HepG2 (cell line): ENCODE measurements around the gene VAV2. TPM values are rescaled to one million over a fixed set of nuclear protein-coding genes. Genes with fewer than 3 reads are reported as not detected.

ENCODE experiments used
- ATAC-seq: fragments of 200-7000 bp; cut with Tn5 transposase; 3 replicates; pipeline ENCODE4 v1.9.1; 2020; ENCODE audit warnings: mild to moderate bottlenecking, moderate library complexity
- BruUV-seq: library from RNA; stranded (reverse); fragments of 400-500 nt; replicated peaks from 2 replicates; lab custom pipeline; 2021; lab: Mats Ljungman, UMichigan
- CTCF ChIA-PET: fragments of 300-600 bp; formaldehyde crosslinking; extraction: SDS; loops from one replicate; lab custom pipeline; 2021; ENCODE audit warnings: low total read pairs, inconsistent platforms, low intra/inter-chr PET ratio; lab: Yijun Ruan, JAX
- POLR2A ChIA-PET: fragments of 350-600 bp; sonication (Branson Sonifier 250); formaldehyde crosslinking; loops from one replicate; lab custom pipeline; 2020; ENCODE audit warnings: antibody characterized with exemption, inconsistent platforms; lab: Yijun Ruan, JAX
- DNase-seq: peaks from one replicate; pipeline ENCODE4 v3.0.0-alpha.2; 2015; ENCODE audit warnings: low spot score
- FAIRE-seq: peaks from 3 replicates; lab custom pipeline; 2011; peaks lifted over from hg19 to GRCh38; lab: Jason Lieb, UNC
- H2AFZ ChIP-seq: one replicate; pipeline ENCODE4 v1.6.1; 2011; ENCODE audit warnings: low read length, inconsistent platforms
- H3K27ac ChIP-seq: fragments of 300-600 bp; 3 replicates; pipeline ENCODE4 v1.8.0; 2011; ENCODE audit warnings: mixed run types, mild to moderate bottlenecking, mixed read lengths, low read length, inconsistent platforms; ENCODE audit not compliant: insufficient read depth; ENCODE audit errors: extremely low read length
- H3K27me3 ChIP-seq, 2 experiments: fragments of 200-600 bp in 1 of 2; 2 replicates in 1 of 2; 3 replicates in 1 of 2; pipeline versions ENCODE4 v1.6.0 to v1.8.0; 2011; ENCODE audit warnings: low read length in 2 of 2, mild to moderate bottlenecking in 2 of 2, moderate library complexity in 2 of 2, inconsistent platforms in 1 of 2; ENCODE audit not compliant: insufficient read depth in 2 of 2, control insufficient read depth in 1 of 2
- H3K36me3 ChIP-seq, 2 experiments: fragments of 200-600 bp in 1 of 2; replicated peaks in 1 of 2; 2 replicates in 1 of 2; 3 replicates in 1 of 2; pipeline versions ENCODE4 v1.5.1 to v1.8.0; 2011; ENCODE audit warnings: low read length in 2 of 2, inconsistent platforms in 1 of 2; ENCODE audit not compliant: insufficient read depth in 2 of 2, control insufficient read depth in 1 of 2
- H3K4me1 ChIP-seq: 2 replicates; pipeline ENCODE4 v1.5.1; 2012; ENCODE audit warnings: low read length, inconsistent platforms; ENCODE audit not compliant: insufficient read depth
- H3K4me2 ChIP-seq: 2 replicates; pipeline ENCODE4 v1.6.0; 2011; ENCODE audit warnings: low read depth, low read length, inconsistent platforms
- H3K4me3 ChIP-seq, 3 experiments: fragments of 200-600 bp in 1 of 3; sonication (generic), shearing (Covaris generic) in 1 of 3; replicated peaks in 1 of 3; 2 replicates each; pipeline ENCODE4 v1.5.1; 2011 to 2016; ENCODE audit warnings: low read length in 3 of 3, inconsistent platforms in 2 of 3, low read depth in 2 of 3, mild to moderate bottlenecking in 2 of 3, control low read depth in 1 of 3, mixed read lengths in 1 of 3; ENCODE audit not compliant: insufficient read depth in 1 of 3
- H3K79me2 ChIP-seq: one replicate; pipeline ENCODE4 v1.6.1; 2011; ENCODE audit warnings: low read length, inconsistent platforms; ENCODE audit not compliant: insufficient read depth
- H3K9ac ChIP-seq: 2 replicates; pipeline ENCODE4 v1.6.0; 2011; ENCODE audit warnings: mild to moderate bottlenecking, low read depth, low read length, inconsistent platforms; ENCODE audit not compliant: insufficient read depth
- H3K9me3 ChIP-seq: 2 replicates; pipeline ENCODE4 v1.5.1; 2012; ENCODE audit warnings: mild to moderate bottlenecking, low read length
- H4K20me1 ChIP-seq: 2 replicates; pipeline ENCODE4 v1.6.0; 2011; ENCODE audit warnings: inconsistent platforms, mild to moderate bottlenecking, low read length, moderate library complexity; ENCODE audit not compliant: insufficient read depth
- FOSL2 ChIP-seq: sonication (generic); formaldehyde crosslinking; IDR thresholded peaks from 2 replicates; pipeline ENCODE4 v1.4.0; 2020; ENCODE audit warnings: missing genetic modification reagents
- HNF4A ChIP-seq: sonication (generic); formaldehyde crosslinking; IDR thresholded peaks from 2 replicates; pipeline ENCODE4 v1.4.0; 2020; ENCODE audit warnings: missing genetic modification reagents
- KMT2A ChIP-seq: sonication (generic); formaldehyde crosslinking; IDR thresholded peaks from 2 replicates; pipeline ENCODE4 v1.4.0; 2020; ENCODE audit warnings: missing genetic modification reagents
- NR2F6 ChIP-seq, 2 experiments: IDR thresholded peaks; 2 replicates each; pipeline ENCODE4 v1.6.1; 2016; ENCODE audit warnings: antibody characterized with exemption in 1 of 2, mild to moderate bottlenecking in 1 of 2
- RAD21 ChIP-seq: fragments of 450-650 bp; formaldehyde crosslinking; IDR thresholded peaks from 2 replicates; pipeline ENCODE4 v1.5.0; 2020; ENCODE audit warnings: mild to moderate bottlenecking
- RARA ChIP-seq: IDR thresholded peaks from 2 replicates; pipeline ENCODE4 v1.6.1; 2016; ENCODE audit warnings: missing genetic modification reagents, missing compliant biosample characterization
- RXRA ChIP-seq: sonication (generic); formaldehyde crosslinking; IDR thresholded peaks from 2 replicates; pipeline ENCODE4 v1.5.1; 2020; ENCODE audit warnings: missing genetic modification reagents
- RXRB ChIP-seq: IDR thresholded peaks from 2 replicates; pipeline ENCODE4 v1.6.1; 2016; ENCODE audit warnings: borderline replicate concordance, missing genetic modification reagents, missing compliant biosample characterization
- SALL1 ChIP-seq: sonication (generic); formaldehyde crosslinking; IDR thresholded peaks from 2 replicates; pipeline ENCODE4 v1.8.0; 2022; ENCODE audit warnings: mild to moderate bottlenecking, missing genetic modification reagents
- STAG1 ChIP-seq: sonication (generic); formaldehyde crosslinking; IDR thresholded peaks from 2 replicates; pipeline ENCODE4 v1.4.0; 2020; ENCODE audit warnings: missing genetic modification reagents
- ZBTB8A ChIP-seq: sonication (generic); formaldehyde crosslinking; IDR thresholded peaks from 2 replicates; pipeline ENCODE4 v1.4.0; 2020; ENCODE audit warnings: mild to moderate bottlenecking, low read depth, missing genetic modification reagents, borderline replicate concordance
- ZNF569 ChIP-seq: sonication (generic); formaldehyde crosslinking; IDR thresholded peaks from 2 replicates; pipeline ENCODE4 v1.5.0; 2020; ENCODE audit warnings: mild to moderate bottlenecking, missing genetic modification reagents, moderate library complexity, borderline replicate concordance
- ZNF687 ChIP-seq: sonication (generic); formaldehyde crosslinking; IDR thresholded peaks from 2 replicates; pipeline ENCODE4 v1.5.1; 2020; ENCODE audit warnings: mild to moderate bottlenecking, missing genetic modification reagents, moderate library complexity
- ZNF768 ChIP-seq: sonication (generic); formaldehyde crosslinking; IDR thresholded peaks from 2 replicates; pipeline ENCODE4 v1.4.0; 2020; ENCODE audit warnings: missing genetic modification reagents
- whole genome bisulfite sequencing: methylation state at CpG from one replicate; pipeline ENCODE4 v1.1.6; 2017; ENCODE audit warnings: low lambda C conversion rate; 5-methylcytosine and 5-hydroxymethylcytosine counted together
- in situ Hi-C: cut with HindIII; loops from 2 replicates; pipeline ENCODE4 v1.10.0; 2017; ENCODE audit warnings: low pct_unique_long_range_greater_than_20kb; ENCODE audit not compliant: extremely low pct_ligation_motif_present
- intact Hi-C: fragments of 100-400 bp; cut with micrococcal nuclease; formaldehyde crosslinking; loops from one replicate; pipeline ENCODE4 v1.10.0; 2022; ENCODE audit not compliant: unreplicated experiment
- polyA plus RNA-seq, 8 experiments: library from polyadenylated mRNA; depleted of rRNA in 3 of 8; stranded (reverse) in 7 of 8; unstranded in 1 of 8; fragments of >200 nt; fragmentation: Illumina TruSeq in 4 of 8; extraction: Trizol in 4 of 8; gene quantifications; 2 replicates each; pipeline versions ENCODE4 v1.2.1 to v1.2.3, GENCODE V29; 2011 to 2016; ENCODE audit warnings: low read depth in 4 of 8, missing spikeins in 1 of 8, mixed read lengths in 1 of 8; ENCODE audit not compliant: insufficient read depth in 1 of 8
- total RNA-seq, 5 experiments: library from RNA; depleted of rRNA; stranded (reverse); fragments of >200 nt; fragmentation: Illumina TruSeq; extraction: Trizol; gene quantifications; 2 replicates each; pipeline ENCODE4 v1.2.3, GENCODE V29; 2016; ENCODE audit warnings: low read depth in 1 of 5
- TF ChIP-seq, protein P1 (sequence below): sonication (generic); formaldehyde crosslinking; IDR thresholded peaks from 2 replicates; pipeline ENCODE4 v1.5.1; 2020; ENCODE audit warnings: mild to moderate bottlenecking, missing genetic modification reagents, borderline replicate concordance
- TF ChIP-seq, protein P2 (sequence below): sonication (generic); formaldehyde crosslinking; conservative IDR thresholded peaks from 2 replicates; pipeline ENCODE4 v1.4.0; 2020; ENCODE audit warnings: missing genetic modification reagents

Gene VAV2
- total and polyA plus RNA-seq, 2 of the 13 experiments (the other 11 are each of a cell fraction or from before 2014, with no cell fraction given): 22.5 to 22.9 TPM

- in situ Hi-C loops (loop anchor here (25.0 kb wide), 1 partner anchor 190 kb away; the partner anchor contains the start of gene ADAMTSL2), intact Hi-C loops (loop anchor here (5.0 kb wide), 1 partner anchor 140 kb away; no protein-coding TSS in a partner anchor)
- H3K9me3 ChIP-seq: no peaks in the 10 kb centered on the region
- H3K4me2 ChIP-seq: no peak overlapping the region
- BruUV-seq: no TSS peak
- H3K27me3 ChIP-seq: no peaks in the 10 kb centered on the region
- H3K79me2 ChIP-seq: no peaks in the 10 kb centered on the region
- H3K36me3 ChIP-seq: peaks cover 0 to 3% of the 10 kb centered on the region in 2 experiments; a peak in 1 of 5 replicates
- no peaks in the 10 kb centered on the region; the same call in 1 of the 2 replicates for H4K20me1 ChIP-seq
- H3K4me1 ChIP-seq: peaks cover 13% of the 10 kb centered on the region
- ChIA-PET POLR2A (interaction anchor here (1.2 to 3.1 kb wide), 7 partner anchors 10 to 266 kb away, joined by 3 to 22 read pairs (median 5); partner anchors contain the start of gene SARDH), CTCF (interaction anchor here (0.8 to 2.6 kb wide), 4 partner anchors 11 to 267 kb away, joined by 4 to 11 read pairs (median 5); no protein-coding TSS in a partner anchor)
- WGBS: 76% methylated on average over 6 of the region's 10 CpGs
- peak; percentile 83 for ATAC-seq
- no peak for DNase-seq
- no peak overlapping the region for H3K9ac ChIP-seq
- H3K27ac ChIP-seq: no peak overlapping the region
- FAIRE-seq: no peak
- H3K4me3 ChIP-seq: no peak overlapping the region
- no peak overlapping the region for H2AFZ ChIP-seq
- TF ChIP-seq SALL1 (CRISPR knock-in tag) (peak; percentile 34; the same call in 1 of the 2 replicates), RAD21 (CRISPR knock-in tag) (peak; percentile 75), FOSL2 (CRISPR knock-in tag) (0 out of 2 replicates have a peak, but pooled peaks have one; percentile 7), STAG1 (CRISPR knock-in tag) (peak; percentile 79), HNF4A (CRISPR knock-in tag) (peak; percentile 43; the same call in 1 of the 2 replicates), ZNF569 (CRISPR knock-in tag) (no peak), ZNF687 (CRISPR knock-in tag) (peak; percentile 59), ZNF768 (CRISPR knock-in tag) (0 out of 2 replicates have a peak, but pooled peaks have one; percentile 20), RXRA (CRISPR knock-in tag) (peak; percentile 55; the same call in 1 of the 2 replicates), NR2F6 (IDR thresholded peaks at IDR 0.05) (peak; percentile 76), NR2F6 (CRISPR knock-in tag; IDR thresholded peaks at IDR 0.05) (peak; percentile 82), RXRB (CRISPR knock-in tag) (0 out of 2 replicates have a peak, but pooled peaks have one; percentile 18), ZBTB8A (CRISPR knock-in tag) (no peak), RARA (CRISPR knock-in tag) (0 out of 2 replicates have a peak, but pooled peaks have one; percentile 24), KMT2A (0 out of 2 replicates have a peak, but pooled peaks have one; percentile 17)
- TF ChIP-seq, protein P1, sequence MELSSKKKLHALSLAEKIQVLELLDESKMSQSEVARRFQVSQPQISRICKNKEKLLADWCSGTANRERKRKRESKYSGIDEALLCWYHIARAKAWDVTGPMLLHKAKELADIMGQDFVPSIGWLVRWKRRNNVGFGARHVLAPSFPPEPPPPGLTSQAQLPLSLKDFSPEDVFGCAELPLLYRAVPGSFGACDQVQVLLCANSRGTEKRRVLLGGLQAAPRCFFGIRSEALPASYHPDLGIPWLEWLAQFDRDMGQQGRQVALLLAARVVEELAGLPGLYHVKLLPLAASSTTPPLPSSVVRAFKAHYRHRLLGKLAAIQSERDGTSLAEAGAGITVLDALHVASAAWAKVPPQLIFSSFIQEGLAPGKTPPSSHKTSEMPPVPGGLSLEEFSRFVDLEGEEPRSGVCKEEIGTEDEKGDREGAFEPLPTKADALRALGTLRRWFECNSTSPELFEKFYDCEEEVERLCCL: no peak
- TF ChIP-seq, protein P2, sequence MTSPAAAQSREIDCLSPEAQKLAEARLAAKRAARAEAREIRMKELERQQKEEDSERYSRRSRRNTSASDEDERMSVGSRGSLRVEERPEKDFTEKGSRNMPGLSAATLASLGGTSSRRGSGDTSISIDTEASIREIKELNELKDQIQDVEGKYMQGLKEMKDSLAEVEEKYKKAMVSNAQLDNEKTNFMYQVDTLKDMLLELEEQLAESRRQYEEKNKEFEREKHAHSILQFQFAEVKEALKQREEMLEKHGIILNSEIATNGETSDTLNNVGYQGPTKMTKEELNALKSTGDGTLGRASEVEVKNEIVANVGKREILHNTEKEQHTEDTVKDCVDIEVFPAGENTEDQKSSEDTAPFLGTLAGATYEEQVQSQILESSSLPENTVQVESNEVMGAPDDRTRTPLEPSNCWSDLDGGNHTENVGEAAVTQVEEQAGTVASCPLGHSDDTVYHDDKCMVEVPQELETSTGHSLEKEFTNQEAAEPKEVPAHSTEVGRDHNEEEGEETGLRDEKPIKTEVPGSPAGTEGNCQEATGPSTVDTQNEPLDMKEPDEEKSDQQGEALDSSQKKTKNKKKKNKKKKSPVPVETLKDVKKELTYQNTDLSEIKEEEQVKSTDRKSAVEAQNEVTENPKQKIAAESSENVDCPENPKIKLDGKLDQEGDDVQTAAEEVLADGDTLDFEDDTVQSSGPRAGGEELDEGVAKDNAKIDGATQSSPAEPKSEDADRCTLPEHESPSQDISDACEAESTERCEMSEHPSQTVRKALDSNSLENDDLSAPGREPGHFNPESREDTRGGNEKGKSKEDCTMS: no peak
Observed at GRCh38 chr9:133727277-133727875, 264.7 kb downstream of the VAV2 start.
